NOMO-1 treated with DMSO at 0.1 percent for 48 hours (cell line): ENCODE results near the gene CLEC14A.

Experiments used
- DNase-seq: peaks from one replicate; lab custom pipeline; 2025; ENCODE audit not compliant: unreplicated experiment; lab: John Stamatoyannopoulos, UW

The CLEC14A gene

DNA sequence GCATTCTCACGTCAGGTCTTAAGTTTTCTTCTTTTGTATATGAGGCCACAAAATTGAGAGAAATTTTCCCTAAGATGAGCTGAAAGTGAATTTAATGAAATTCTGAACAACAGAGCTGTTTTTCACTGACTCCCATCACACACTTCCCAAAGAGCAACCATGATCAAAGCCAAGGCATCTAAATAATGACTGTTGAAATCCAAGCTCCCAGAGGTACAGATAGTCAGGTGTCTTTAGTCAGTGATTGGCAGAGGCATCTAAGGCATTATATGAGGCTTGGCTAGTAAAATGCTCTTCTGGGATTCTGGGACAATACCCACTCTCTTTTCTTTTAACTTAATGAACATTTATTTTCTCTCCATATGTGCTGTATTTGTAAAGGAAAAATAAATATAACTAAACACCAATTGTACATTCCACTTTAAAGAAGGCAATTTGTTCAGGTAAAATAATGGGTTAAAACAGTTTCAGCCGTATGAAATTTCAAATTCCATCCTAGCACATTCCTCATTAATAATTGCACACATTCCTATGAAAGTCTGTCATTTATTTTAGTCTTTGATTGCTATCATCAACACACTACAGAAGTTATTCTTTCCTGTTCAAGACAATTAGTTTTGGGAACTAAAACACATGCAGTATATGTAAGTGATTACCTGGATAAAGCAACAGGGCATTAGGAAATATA is 49.1 kb downstream of the CLEC14A start:
- DNase-seq: no peak

DNA sequence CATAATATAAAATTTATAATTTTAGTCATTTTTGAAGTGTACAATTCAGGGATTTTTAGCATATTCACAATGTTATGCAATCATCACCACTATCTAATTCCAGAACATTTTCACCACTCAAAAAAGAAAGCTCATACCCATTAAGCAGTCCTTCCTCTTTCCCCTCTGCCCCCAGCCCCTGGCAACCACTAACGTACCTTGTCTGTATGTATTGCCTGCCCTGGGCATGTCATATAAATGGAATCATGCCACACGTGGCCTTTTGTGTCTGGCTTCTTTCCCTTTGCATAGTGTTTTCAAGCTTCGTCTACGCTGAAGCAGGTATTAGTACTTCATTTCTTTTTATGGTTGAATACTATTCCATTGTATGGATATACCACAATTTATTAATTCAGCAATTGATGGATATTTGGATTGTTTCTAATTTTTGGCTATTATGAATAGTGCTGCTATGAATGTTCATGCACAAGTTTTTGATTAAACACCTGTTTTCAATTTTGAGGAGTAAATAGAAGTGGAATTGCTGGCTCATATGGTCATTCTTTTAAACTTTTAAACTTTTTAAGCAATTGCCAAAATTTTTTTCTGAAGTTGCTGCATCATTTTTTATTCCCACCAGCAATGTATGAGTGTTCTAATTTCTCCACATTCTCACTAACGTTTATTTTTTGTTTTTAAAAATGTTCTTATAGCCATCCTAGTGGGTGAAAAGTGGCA is 49.8 kb downstream of the CLEC14A start:
- DNase-seq: no peak

DNA sequence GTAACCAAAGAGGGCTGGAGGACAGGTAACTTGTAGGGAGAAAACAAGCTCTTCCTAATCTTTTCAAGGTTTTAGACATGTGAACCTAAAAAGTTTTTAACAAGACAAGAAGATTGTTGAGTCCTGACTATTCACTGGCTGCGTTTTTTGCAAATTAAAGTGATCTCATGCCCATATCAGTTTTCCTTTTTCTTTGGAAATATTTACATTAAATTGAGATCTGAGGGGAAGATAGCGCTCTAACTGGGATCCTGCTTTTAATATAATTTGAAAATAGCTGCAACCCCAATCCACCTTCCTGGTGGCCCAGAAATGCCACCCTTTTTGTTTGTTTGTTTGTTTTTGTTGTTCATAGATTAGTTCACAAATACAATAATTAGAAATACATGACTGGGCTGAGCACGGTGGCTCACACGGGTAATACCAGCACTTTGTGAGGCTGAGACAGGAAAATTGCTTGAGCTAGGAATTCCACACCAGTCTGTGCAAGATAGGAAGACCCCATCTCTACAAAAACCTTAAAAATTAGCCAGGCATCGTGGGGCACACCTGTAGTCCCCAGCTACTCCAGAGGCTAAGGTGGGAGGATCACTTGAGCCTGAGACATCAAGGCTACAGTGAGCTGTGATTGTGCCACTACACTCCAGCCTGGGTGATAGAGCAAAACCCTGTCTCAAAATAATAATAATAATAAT is 50.6 kb downstream of the CLEC14A start:
- DNase-seq: no peak

DNA sequence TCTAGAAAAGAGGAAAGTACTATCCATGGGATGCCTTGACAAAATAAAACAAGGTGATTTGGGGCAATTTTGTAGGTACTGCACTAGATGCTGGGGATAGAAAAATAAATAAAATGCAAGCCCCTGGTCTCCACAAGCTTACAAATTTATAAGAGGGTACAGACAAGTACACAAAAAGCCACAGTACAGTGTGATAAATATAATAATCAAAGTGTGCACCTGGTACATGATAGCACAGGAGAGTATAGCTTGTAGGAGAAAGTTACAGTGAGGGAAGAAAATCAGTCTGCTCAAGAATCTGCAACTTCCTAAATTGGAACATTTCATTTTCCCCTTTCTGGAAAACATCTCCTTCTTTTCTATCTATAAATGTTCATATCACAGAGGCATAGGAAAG is 51.2 kb downstream of the CLEC14A start:
- DNase-seq: no peak
